Cardiac fibroblast (primary cell): ENCODE measurements around the gene EGLN3.

Source experiments
- DNase-seq, 2 donors: peaks; one replicate each; pipeline versions ENCODE4 v3.0.0 to v3.0.0-alpha.2; 2010; ENCODE audit warnings: low read depth in 2 of 2
- H3K4me3 ChIP-seq, 2 donors: replicated peaks in 1 of 2; 1 replicate in 1 of 2; 2 replicates in 1 of 2; pipeline ENCODE4 v1.5.1; 2011; ENCODE audit warnings: low read depth in 2 of 2, low read length in 2 of 2, mild to moderate bottlenecking in 2 of 2, moderate library complexity in 1 of 2
- CTCF ChIP-seq: IDR thresholded peaks from one replicate; pipeline ENCODE4 v1.5.1; 2011; ENCODE audit warnings: low read depth, mild to moderate bottlenecking, low read length, inconsistent platforms

Gene EGLN3

GRCh38 chr14:33956640-33957039 lies 5.8 kb upstream of the EGLN3 start:
- no peak for DNase-seq
- no peak for TF ChIP-seq CTCF
- H3K4me3 ChIP-seq = no peak overlapping the region

- TF ChIP-seq CTCF = no peak
- H3K4me3 ChIP-seq = no peak overlapping the region
- DNase-seq = no peak
These were observed 3.2 kb upstream of the EGLN3 start for GRCh38 chr14:33954016-33954598.

DNA sequence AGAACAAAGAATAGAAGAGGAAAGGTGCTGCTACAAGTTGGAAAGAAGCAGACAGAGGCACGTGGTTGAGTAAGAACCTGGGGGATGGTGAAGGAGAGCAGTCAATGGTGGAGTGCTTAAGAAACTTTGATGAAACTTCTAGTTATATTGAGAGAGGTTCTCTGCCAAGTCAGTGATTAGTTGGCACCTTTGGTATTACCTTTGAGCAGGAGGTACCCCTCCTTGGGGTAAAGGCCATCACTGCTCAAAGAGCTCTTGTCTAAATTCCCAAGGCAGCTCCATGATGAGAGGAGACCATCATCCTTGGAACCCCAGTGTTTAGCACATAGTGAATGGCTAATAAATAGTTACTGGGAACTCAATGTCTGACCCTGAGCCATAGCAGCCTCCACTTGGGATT lies 1.7 kb upstream of the EGLN3 start:
- no peak for DNase-seq
- no peak overlapping the region for H3K4me3 ChIP-seq
- TF ChIP-seq CTCF = no peak

DNA sequence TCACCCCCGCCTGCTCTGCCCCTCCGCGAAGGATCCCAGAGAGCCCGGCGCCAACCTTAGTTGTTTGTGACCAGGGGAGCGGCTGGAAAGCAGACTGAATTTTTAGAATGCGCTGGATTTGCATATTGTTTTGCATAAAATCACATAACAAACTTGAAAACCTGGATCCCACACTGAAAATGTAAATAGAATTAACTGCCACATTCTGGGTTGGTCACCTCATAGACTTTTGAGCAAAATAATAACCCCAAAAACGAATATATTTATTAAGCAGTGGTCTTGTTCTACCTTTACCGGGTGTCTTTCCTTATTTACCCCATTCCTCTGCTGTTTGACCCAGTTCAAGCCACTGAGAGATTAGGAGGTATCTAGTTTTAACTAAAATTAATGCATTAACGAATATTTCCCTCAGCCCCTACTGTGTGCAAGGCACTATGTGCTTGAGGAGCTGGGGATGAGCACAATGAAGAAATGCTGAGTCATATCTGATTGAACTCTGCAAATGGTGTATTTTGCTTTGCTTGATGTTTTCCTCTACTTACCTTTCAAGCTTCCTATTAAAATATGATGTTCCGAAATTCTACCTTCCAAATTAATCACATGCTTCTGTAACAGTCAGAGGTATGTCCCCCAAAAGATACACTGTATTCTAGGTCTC lies 438 bp upstream of the EGLN3 start:
- peak overlapping the region; percentile 19 to 64 for H3K4me3 ChIP-seq
- no peak for DNase-seq
- no peak for TF ChIP-seq CTCF

DNA sequence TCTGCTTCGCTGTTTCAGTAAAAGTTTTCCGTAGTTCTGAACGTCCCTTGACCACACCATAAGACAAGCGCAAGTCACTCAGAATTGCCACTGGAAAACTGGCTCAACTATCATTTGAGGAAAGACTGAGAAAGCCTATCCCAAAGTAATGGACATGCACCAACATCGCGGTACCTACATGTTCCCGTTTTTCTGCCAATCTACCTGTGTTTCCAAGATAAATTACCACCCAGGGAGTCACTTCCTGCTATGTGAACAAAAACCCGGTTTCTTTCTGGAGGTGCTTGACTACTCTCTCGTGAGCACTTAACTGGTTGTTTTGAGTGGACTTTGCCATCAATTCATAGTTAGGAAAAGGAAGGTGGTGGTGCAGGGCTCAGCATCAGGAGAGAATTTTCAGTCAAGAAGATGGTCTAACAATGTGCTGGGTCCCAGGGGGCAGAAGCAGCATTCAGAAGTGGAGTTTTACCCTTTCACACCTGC lies 1.4 kb downstream of the EGLN3 start:
- H3K4me3 ChIP-seq = no peak overlapping the region
- DNase-seq = no peak
- TF ChIP-seq CTCF = no peak

DNA sequence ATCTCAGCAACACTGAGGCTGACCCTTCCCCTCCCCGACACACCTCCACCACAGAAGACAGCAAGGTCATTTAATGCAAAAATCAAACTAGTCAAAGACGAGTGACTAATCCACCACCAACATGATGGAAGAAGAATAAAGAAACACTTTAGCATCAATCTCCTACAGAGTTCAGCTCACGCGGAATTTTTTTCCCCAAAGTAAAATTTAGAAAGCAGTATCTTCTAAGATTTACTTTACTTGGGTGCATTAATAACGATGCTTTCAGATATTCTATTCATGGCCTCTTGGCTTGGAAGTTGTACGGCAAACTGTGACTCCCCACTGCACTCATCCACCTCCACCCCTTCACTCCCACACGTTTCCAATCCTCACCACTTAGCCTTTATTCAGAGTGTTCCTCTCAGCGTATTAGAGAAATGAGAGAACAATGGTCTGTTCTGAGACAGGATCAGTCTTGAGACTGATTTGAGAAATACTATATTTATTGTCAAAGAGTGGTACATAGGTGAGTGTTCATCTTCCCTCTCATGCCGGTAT lies 1.9 kb downstream of the EGLN3 start:
- TF ChIP-seq CTCF = no peak
- no peak overlapping the region for H3K4me3 ChIP-seq
- no peak for DNase-seq
